OCI-LY3 (cell line): ENCODE results near the gene RBM33.

Experiments
- H2AFZ ChIP-seq: fragments of 200-600, 300-600 bp; shearing (Covaris generic); 2 replicates; pipeline ENCODE4 v1.6.0; 2014; ENCODE audit warnings: antibody characterized with exemption, low read depth, low read length
- H3K27ac ChIP-seq: fragments of 200-600, 300-600 bp; sonication (generic); 2 replicates; pipeline ENCODE4 v1.5.1; 2014; ENCODE audit warnings: mild to moderate bottlenecking, low read length, moderate library complexity, mixed read lengths
- H3K27me3 ChIP-seq: fragments of 200-600, 300-600 bp; sonication (generic); 2 replicates; pipeline ENCODE4 v1.6.1; 2014; ENCODE audit warnings: low read depth, low read length, mixed read lengths
- H3K36me3 ChIP-seq: fragments of 200-600, 300-600 bp; sonication (generic); replicated peaks from 2 replicates; pipeline ENCODE3; 2014; ENCODE audit warnings: low read depth, low read length, mixed read lengths
- H3K4me1 ChIP-seq: fragments of 300-600, 200-600 bp; sonication (generic); 2 replicates; pipeline ENCODE4 v1.6.1; 2014; ENCODE audit warnings: low read length, mixed read lengths
- H3K4me2 ChIP-seq: fragments of 200-600, 300-600 bp; sonication (generic); 2 replicates; pipeline ENCODE4 v1.6.1; 2014; ENCODE audit warnings: low read length, mixed read lengths
- H3K4me3 ChIP-seq: fragments of 300-600, 200-600 bp; sonication (generic); 2 replicates; pipeline ENCODE4 v1.5.1; 2014; ENCODE audit warnings: antibody characterized with exemption, mild to moderate bottlenecking, low read length, moderate library complexity
- H3K79me2 ChIP-seq: fragments of 300-600, 200-600 bp; shearing (Covaris generic); 2 replicates; pipeline ENCODE4 v1.6.1; 2014; ENCODE audit warnings: mild to moderate bottlenecking, low read length, mixed read lengths
- H3K9ac ChIP-seq: fragments of 300-600, 200-600 bp; shearing (Covaris generic); 2 replicates; pipeline ENCODE4 v1.6.0; 2014; ENCODE audit warnings: mild to moderate bottlenecking, low read length, moderate library complexity
- H3K9me3 ChIP-seq: fragments of 200-600, 300-600 bp; shearing (Covaris generic); 2 replicates; pipeline ENCODE4 v1.6.1; 2014; ENCODE audit warnings: low read length, mixed read lengths; ENCODE audit not compliant: insufficient read depth
- H4K20me1 ChIP-seq: fragments of 200-600, 300-600 bp; sonication (generic); 2 replicates; pipeline ENCODE4 v1.6.1; 2016; ENCODE audit warnings: low read length, mixed read lengths; ENCODE audit not compliant: insufficient read depth
- CTCF ChIP-seq: fragments of 200-600, 300-600 bp; sonication (generic); IDR thresholded peaks from 2 replicates; pipeline ENCODE4 v1.5.1; 2014; ENCODE audit warnings: antibody characterized with exemption, low read length, low read depth
- EZH2phosphoT487 ChIP-seq: fragments of 200-600 bp; shearing (Covaris generic); IDR thresholded peaks from 2 replicates; pipeline ENCODE4 v1.6.1; 2018; ENCODE audit warnings: antibody characterized with exemption, mixed run types, low read depth

The RBM33 gene

GRCh38 chr7:155702616-155703015 lies 58.2 kb downstream of the RBM33 start:
- Histone ChIP-seq H3K9ac (no peak overlapping the region), H3K79me2 (peaks cover 28% of the 10 kb centered on the region), H3K27ac (no peak overlapping the region), H3K4me1 (0 out of 2 replicates have a peak, but pooled peaks cover 4% of the 10 kb centered on the region), H3K4me2 (no peak overlapping the region), H3K9me3 (no peaks in the 10 kb centered on the region), H3K36me3 (peaks cover 50% of the 10 kb centered on the region), H3K4me3 (no peak overlapping the region), H4K20me1 (peaks cover 26% of the 10 kb centered on the region), H3K27me3 (no peaks in the 10 kb centered on the region), H2AFZ (no peak overlapping the region)
- no peak for TF ChIP-seq EZH2phosphoT487
- TF ChIP-seq CTCF: no peak

GRCh38 chr7:155705623-155706360 lies 61.3 kb downstream of the RBM33 start:
- Histone ChIP-seq H3K9ac (no peak overlapping the region), H3K4me3 (no peak overlapping the region), H4K20me1 (peaks cover 34% of the 10 kb centered on the region), H3K27ac (no peak overlapping the region), H2AFZ (no peak overlapping the region), H3K9me3 (no peaks in the 10 kb centered on the region), H3K79me2 (peaks cover 26% of the 10 kb centered on the region), H3K4me2 (no peak overlapping the region), H3K27me3 (no peaks in the 10 kb centered on the region), H3K4me1 (peaks cover 22% of the 10 kb centered on the region), H3K36me3 (peaks cover 59% of the 10 kb centered on the region)
- TF ChIP-seq CTCF: no peak
- TF ChIP-seq EZH2phosphoT487: no peak

GRCh38 chr7:155706376-155706775 lies 61.9 kb downstream of the RBM33 start:
- no peak overlapping the region for H3K9ac ChIP-seq
- no peak overlapping the region for H2AFZ ChIP-seq
- H3K79me2 ChIP-seq: peaks cover 28% of the 10 kb centered on the region
- H4K20me1 ChIP-seq: peaks cover 36% of the 10 kb centered on the region
- H3K4me3 ChIP-seq: no peak overlapping the region
- no peak overlapping the region for H3K27ac ChIP-seq
- H3K4me1 ChIP-seq: peaks cover 22% of the 10 kb centered on the region
- TF ChIP-seq EZH2phosphoT487 (no peak), CTCF (no peak)
- H3K9me3 ChIP-seq: no peaks in the 10 kb centered on the region
- no peak overlapping the region for H3K4me2 ChIP-seq
- no peaks in the 10 kb centered on the region for H3K27me3 ChIP-seq
- peaks cover 59% of the 10 kb centered on the region for H3K36me3 ChIP-seq

- peaks cover 62% of the 10 kb centered on the region for H4K20me1 ChIP-seq
- H3K36me3 ChIP-seq: peaks cover 46% of the 10 kb centered on the region
- peak overlapping the region; percentile 37 for H3K4me2 ChIP-seq
- H3K4me1 ChIP-seq: peaks cover 18% of the 10 kb centered on the region
- H3K27me3 ChIP-seq: no peaks in the 10 kb centered on the region
- H2AFZ ChIP-seq: no peak overlapping the region
- no peak overlapping the region for H3K4me3 ChIP-seq
- no peaks in the 10 kb centered on the region for H3K9me3 ChIP-seq
- H3K79me2 ChIP-seq: peaks cover 31% of the 10 kb centered on the region
- TF ChIP-seq CTCF: no peak
- TF ChIP-seq EZH2phosphoT487: no peak
- no peak overlapping the region for H3K9ac ChIP-seq
- H3K27ac ChIP-seq: no peak overlapping the region
Observed at GRCh38 chr7:155709453-155709852, 65.0 kb downstream of the RBM33 start.
